Kidney (tissue), 14 donors: ENCODE results near the gene LRRC63. TPM values are rescaled to one million over a fixed set of nuclear protein-coding genes. Genes with fewer than 3 reads are reported as not detected.
A peak's percentile ranks its signal among the peaks of the same experiment; 100 is the strongest.
"Not testable (repeated sequence)": the region's sequence is repeated elsewhere in the genome, so short reads cannot be mapped to it uniquely, and the experiment has no call there.

Source experiments
- DNase-seq, 5 donors: peaks; one replicate each; pipeline ENCODE4 v3.0.0-alpha.2; 2013 to 2020
- FAIRE-seq: peaks from 2 replicates; lab custom pipeline; 2012; peaks lifted over from hg19 to GRCh38; lab: Jason Lieb, UNC
- H3K27ac ChIP-seq, 2 donors: one replicate each; pipeline ENCODE4 v1.7.0; 2013; ENCODE audit warnings: low read depth in 2 of 2, low read length in 2 of 2, inconsistent platforms in 1 of 2
- H3K27me3 ChIP-seq: one replicate; pipeline ENCODE4 v1.7.1; 2013; ENCODE audit warnings: low read length, inconsistent platforms; ENCODE audit not compliant: control insufficient read depth, insufficient read depth
- H3K36me3 ChIP-seq, 3 donors: one replicate each; pipeline versions ENCODE4 v1.7.0 to v1.7.1; 2013; ENCODE audit warnings: low read length in 3 of 3, control low read depth in 1 of 3, inconsistent platforms in 1 of 3; ENCODE audit not compliant: insufficient read depth in 3 of 3, control insufficient read depth in 2 of 3
- H3K4me1 ChIP-seq, 3 donors: one replicate each; pipeline versions ENCODE4 v1.7.0 to v1.7.1; 2013; ENCODE audit warnings: low read length in 3 of 3, inconsistent platforms in 1 of 3, low read depth in 1 of 3; ENCODE audit not compliant: control insufficient read depth in 2 of 3, insufficient read depth in 2 of 3
- H3K4me3 ChIP-seq, 3 donors: one replicate each; pipeline versions ENCODE4 v1.7.0 to v1.8.1; 2013; ENCODE audit warnings: low read length in 3 of 3, control low read depth in 1 of 3, inconsistent platforms in 1 of 3
- H3K9ac ChIP-seq, 3 donors: one replicate each; pipeline versions ENCODE4 v1.7.0 to v1.7.1; 2013; ENCODE audit warnings: low read length in 3 of 3, control low read depth in 1 of 3, inconsistent platforms in 1 of 3
- H3K9me3 ChIP-seq, 3 donors: one replicate each; pipeline versions ENCODE4 v1.7.0 to v1.7.1; 2013; ENCODE audit warnings: low read length in 3 of 3, control low read depth in 1 of 3, inconsistent platforms in 1 of 3; ENCODE audit not compliant: control insufficient read depth in 2 of 3, insufficient read depth in 1 of 3
- intact Hi-C: fragments of 100-400 bp; cut with DNase I; formaldehyde crosslinking; loops from one replicate; pipeline ENCODE4 v1.11.1; 2022
- polyA plus RNA-seq: library from polyadenylated mRNA; stranded (reverse); fragments of 350-450 nt; fragmentation: Illumina TruSeq; extraction: RNeasy Lipid Tissue Mini Kit (QIAGEN cat#74804); gene quantifications from one replicate; pipeline ENCODE4 v1.2.3, GENCODE V29; 2014; ENCODE audit warnings: low read depth, low replicate concordance; ENCODE audit not compliant: insufficient read depth
- total RNA-seq: library from RNA; stranded (reverse); fragmentation: NEBNext Ultra II Directional; extraction: Animal tissue kit (Norgen Biotek cat#: 25700); gene quantifications from one replicate; pipeline ENCODE4 v1.2.1, GENCODE V29; 2021
- TF ChIP-seq, protein P1 (sequence below): IDR thresholded peaks from 3 replicates; pipeline ENCODE4 v1.5.1; 2012; ENCODE audit warnings: mild to moderate bottlenecking, moderate library complexity, borderline replicate concordance; ENCODE audit not compliant: insufficient read depth; ENCODE audit errors: extremely low read depth
- donor health status: control.
- donor health status: control.
- donor health status: control.
- donor health status: control.
- donor health status: control.
- donor health status: DM: yes; HTN: yes; CAD: no.
- donor health status: Normal renal cell carcinoma (clear cell type).

LRRC63 gene
- total and polyA plus RNA-seq, 2 donors from 2014 or later: 0.17 to 0.31 TPM

DNA sequence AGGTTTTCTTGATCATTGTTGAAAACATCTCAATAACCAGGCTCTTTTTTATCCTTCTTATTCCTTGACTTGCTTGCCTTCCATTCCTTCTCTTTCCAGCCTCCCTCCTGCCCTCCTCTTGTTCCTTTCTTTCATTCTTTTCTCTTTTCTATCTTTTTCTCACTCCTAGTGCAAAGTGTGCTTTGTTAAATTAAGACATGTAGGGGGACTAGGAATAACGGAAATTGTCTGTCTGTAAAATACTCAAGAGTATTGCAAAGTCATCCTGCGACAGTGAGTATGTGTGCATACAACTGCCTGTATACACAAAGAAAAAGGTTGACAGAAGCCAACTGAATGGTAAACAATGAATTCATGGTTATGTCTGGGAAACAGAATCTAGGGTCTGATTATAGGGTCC lies 70.1 kb downstream of the LRRC63 start:
- no peak for DNase-seq
- Histone ChIP-seq H3K4me1 (no peaks in the 10 kb centered on the region), H3K27ac (no peak overlapping the region), H3K9ac (no peak overlapping the region), H3K9me3 (no peaks in the 10 kb centered on the region), H3K27me3 (no peaks in the 10 kb centered on the region), H3K36me3 (no peaks in the 10 kb centered on the region), H3K4me3 (no peak overlapping the region)
- no peak for FAIRE-seq
- TF ChIP-seq, protein P1, sequence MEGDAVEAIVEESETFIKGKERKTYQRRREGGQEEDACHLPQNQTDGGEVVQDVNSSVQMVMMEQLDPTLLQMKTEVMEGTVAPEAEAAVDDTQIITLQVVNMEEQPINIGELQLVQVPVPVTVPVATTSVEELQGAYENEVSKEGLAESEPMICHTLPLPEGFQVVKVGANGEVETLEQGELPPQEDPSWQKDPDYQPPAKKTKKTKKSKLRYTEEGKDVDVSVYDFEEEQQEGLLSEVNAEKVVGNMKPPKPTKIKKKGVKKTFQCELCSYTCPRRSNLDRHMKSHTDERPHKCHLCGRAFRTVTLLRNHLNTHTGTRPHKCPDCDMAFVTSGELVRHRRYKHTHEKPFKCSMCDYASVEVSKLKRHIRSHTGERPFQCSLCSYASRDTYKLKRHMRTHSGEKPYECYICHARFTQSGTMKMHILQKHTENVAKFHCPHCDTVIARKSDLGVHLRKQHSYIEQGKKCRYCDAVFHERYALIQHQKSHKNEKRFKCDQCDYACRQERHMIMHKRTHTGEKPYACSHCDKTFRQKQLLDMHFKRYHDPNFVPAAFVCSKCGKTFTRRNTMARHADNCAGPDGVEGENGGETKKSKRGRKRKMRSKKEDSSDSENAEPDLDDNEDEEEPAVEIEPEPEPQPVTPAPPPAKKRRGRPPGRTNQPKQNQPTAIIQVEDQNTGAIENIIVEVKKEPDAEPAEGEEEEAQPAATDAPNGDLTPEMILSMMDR: no peak
- intact Hi-C loops: no loop called here

DNA sequence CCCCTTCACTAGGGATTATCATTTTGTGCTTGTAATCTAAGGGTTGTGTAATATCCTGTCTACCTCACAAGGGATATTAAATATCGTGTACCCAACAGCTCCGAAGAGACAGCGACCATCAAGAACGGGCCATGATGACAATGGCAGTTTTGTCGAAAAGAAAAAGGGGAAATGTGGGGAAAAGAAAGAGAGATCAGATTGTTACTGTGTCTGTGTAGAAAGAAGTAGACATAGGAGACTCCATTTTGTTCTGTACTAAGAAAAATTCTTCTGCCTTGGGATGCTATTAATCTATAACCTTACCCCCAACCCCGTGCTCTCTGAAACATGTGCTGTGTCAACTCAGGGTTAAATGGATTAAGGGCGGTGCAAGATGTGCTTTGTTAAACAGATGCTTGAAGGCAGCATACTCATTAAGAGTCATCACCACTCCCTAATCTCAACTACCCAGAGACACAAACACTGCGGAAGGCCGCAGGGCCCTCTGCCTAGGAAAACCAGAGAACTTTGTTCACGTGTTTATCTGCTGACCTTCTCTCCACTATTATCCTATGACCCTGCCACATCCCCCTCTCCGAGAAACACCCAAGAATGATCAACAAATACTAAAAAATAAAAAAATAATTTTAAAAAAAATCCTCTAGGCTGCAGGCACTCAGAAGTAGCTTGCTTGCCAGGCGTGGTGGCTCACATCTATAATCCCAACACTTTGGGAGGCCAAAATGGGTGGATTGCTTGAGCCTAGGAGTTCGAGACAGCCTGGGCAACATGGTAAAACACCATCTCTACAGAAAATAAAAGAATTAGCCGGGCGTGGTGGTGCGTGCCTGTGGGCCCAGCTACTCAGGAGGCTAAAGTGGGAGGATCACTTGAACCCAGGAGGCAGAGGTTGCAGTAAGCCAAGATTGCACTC lies 72.4 kb downstream of the LRRC63 start:
- H3K36me3 ChIP-seq, H3K4me1 ChIP-seq, FAIRE-seq, H3K4me3 ChIP-seq, H3K9me3 ChIP-seq, H3K27ac ChIP-seq, H3K9ac ChIP-seq, intact Hi-C loops, H3K27me3 ChIP-seq, DNase-seq: not testable (repeated sequence)

DNA sequence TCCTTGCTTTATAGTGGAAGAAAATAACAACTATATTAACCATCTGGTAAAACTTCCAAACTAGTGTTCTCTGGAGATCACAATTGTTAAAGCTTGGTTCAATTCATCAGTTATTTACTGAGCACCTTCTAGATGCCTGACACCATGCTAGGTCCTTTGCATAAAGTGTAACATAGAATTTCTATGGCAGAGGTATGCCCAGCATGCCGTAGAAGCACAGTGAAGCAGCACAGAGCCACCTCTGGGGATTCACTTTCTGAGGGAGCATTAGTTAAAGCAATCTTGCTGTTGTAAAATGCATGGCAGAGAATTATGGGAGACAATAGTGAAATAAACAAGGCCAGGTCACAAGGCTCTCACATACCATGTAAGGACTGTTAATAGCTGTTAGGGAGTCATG lies 75.2 kb downstream of the LRRC63 start:
- Histone ChIP-seq H3K9ac (no peak overlapping the region), H3K27me3 (no peaks in the 10 kb centered on the region), H3K36me3 (no peaks in the 10 kb centered on the region), H3K27ac (no peak overlapping the region), H3K4me1 (no peaks in the 10 kb centered on the region), H3K4me3 (no peak overlapping the region), H3K9me3 (no peaks in the 10 kb centered on the region)
- intact Hi-C loops: no loop called here
- DNase-seq: no peak
- no peak for FAIRE-seq
- TF ChIP-seq, protein P1: no peak

DNA sequence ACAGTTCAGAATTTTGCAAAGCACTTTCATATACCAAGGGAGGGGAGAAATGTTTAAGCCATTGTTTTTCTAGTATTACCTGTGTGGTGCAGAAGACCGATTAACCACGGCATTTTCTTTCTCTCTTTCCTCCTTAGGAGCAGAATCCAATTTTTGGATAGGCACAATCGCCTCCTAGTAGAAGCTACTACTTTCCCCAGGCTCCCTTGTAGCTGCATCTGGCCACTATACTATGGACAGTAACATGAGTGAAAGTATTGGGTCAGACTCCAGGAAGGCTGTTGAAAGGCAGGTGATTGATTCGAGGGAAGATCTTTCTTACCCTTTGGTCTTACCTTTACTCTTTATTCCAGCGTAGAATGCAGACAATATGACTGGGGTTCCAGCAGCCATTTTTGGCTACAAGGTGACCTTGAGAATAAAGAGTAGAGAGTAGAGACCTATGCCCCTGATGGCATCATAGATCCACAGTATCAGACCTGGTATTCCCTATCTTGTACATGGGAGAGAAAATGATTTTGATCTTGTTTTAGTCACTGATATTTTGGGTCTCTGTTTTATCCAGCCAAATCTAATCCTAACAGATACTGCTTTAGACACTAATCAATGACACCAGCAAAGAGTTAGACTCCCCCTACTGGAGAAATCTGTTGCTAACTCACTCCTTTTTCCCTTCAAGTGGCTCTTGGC lies 77.0 kb downstream of the LRRC63 start:
- Histone ChIP-seq H3K4me1 (no peaks in the 10 kb centered on the region), H3K27ac (no peak overlapping the region), H3K9ac (no peak overlapping the region), H3K9me3 (no peaks in the 10 kb centered on the region), H3K27me3 (no peaks in the 10 kb centered on the region), H3K36me3 (no peaks in the 10 kb centered on the region), H3K4me3 (no peak overlapping the region)
- intact Hi-C loops: no loop called here
- TF ChIP-seq, protein P1: peak; percentile 35
- DNase-seq (peak in 2 of 5 donors; percentile 59 to 60), FAIRE-seq (no peak)
